Keratinocyte (primary cell): Measurements from ENCODE around the gene OLIG2.

Experiments used
- CTCF ChIP-seq, 3 experiments: IDR thresholded peaks in 1 of 3; conservative IDR thresholded peaks in 1 of 3; optimal IDR thresholded peaks in 1 of 3; 2 replicates in 2 of 3; 3 replicates in 1 of 3; pipeline versions ENCODE3 to v1.5.1; 2011; ENCODE audit warnings: low read length in 3 of 3, mild to moderate bottlenecking in 3 of 3, moderate library complexity in 2 of 3, control low read depth in 1 of 3, inconsistent platforms in 1 of 3; ENCODE audit not compliant: insufficient read depth in 2 of 3; ENCODE audit errors: extremely low read depth in 1 of 3
- EZH2 ChIP-seq: IDR thresholded peaks from one replicate; pipeline ENCODE4 v1.6.1; 2012; ENCODE audit warnings: inconsistent platforms, mild to moderate bottlenecking, low read length, moderate library complexity

GRCh38 chr21:33022828-33023573 lies 2.7 kb upstream of the OLIG2 start:
- TF ChIP-seq CTCF (optimal IDR thresholded peaks at IDR 0.05 in 1 of 3, IDR thresholded peaks at IDR 0.05 in 1 of 3, conservative IDR thresholded peaks at IDR 0.05 in 1 of 3; ENCODE audit: extremely low read depth in 1 of 3, insufficient read depth in 2 of 3, low read length in 3 of 3) = no peak
- no peak for TF ChIP-seq EZH2
